ENCODE data around the gene CCSAP. TPM values are rescaled to one million over a fixed set of nuclear protein-coding genes. Genes with fewer than 3 reads are reported as not detected.

The CCSAP gene
- 3.6 and 5.2 TPM in 2 replicates for total RNA-seq

GRCh38 chr1:229342656-229343569 lies at the start of gene CCSAP:
Gene CCSAP (minus strand): TSS chr1:229343047. CDS start chr1:229342465, 582 bp downstream.

Other genes with a start within 250 kb of the CCSAP start
- gene RAB4A, start 71.9 kb downstream of the CCSAP start, total RNA-seq, result 22.5 and 35.9 TPM in 2 replicates
- gene ACTA1, start 91.0 kb upstream of the CCSAP start, total RNA-seq, result not detected in 2 replicates
- gene NUP133, start 165.3 kb upstream of the CCSAP start, total RNA-seq, result 42.2 and 54.6 TPM in 2 replicates
- 13.4 and 18.6 TPM in 2 replicates for gene ABCB10, start 215.7 kb upstream of the CCSAP start, total RNA-seq

All from smooth muscle cell of trachea (primary cell).